Hematopoietic multipotent progenitor cell treated with erythropoietin and hydrocortisone succinate and interleukin-3 and kit ligand, for 17 days (in vitro differentiated cells): Measurements from ENCODE around the gene ZNF74.
A peak's percentile ranks its signal among the peaks of the same experiment; 100 is the strongest.
"Not testable (repeated sequence)": the region's sequence is repeated elsewhere in the genome, so short reads cannot be mapped to it uniquely, and the experiment has no call there.

ENCODE experiments used
- DNase-seq: peaks from one replicate; pipeline ENCODE4 v3.0.0-alpha.2; 2015; ENCODE audit warnings: low spot score

ZNF74 gene

GRCh38 chr22:20400606-20401375 lies 6.8 kb downstream of the ZNF74 start:
- no peak for DNase-seq

- no peak for DNase-seq
Measured at GRCh38 chr22:20401376-20402014, 7.5 kb downstream of the ZNF74 start.

GRCh38 chr22:20402960-20403778 lies 9.2 kb downstream of the ZNF74 start:
- no peak for DNase-seq

DNA sequence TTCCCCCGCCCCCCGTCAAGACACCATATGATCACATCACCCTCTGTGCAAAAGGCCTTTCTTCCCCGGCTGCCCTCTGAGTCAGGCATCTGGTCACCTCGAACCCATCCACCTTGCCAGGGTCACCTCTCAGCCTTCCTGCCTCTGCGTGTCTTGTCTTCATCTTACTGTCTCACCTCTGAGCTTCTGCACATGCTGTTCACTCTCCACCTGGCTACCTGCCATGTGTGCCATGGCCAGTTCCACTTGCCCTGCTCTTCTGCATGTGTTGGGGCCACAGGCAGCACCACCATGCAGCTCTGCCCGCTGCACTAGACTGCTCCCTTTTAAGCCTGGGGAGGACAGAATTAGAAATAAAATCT lies 9.8 kb downstream of the ZNF74 start:
- no peak for DNase-seq

DNA sequence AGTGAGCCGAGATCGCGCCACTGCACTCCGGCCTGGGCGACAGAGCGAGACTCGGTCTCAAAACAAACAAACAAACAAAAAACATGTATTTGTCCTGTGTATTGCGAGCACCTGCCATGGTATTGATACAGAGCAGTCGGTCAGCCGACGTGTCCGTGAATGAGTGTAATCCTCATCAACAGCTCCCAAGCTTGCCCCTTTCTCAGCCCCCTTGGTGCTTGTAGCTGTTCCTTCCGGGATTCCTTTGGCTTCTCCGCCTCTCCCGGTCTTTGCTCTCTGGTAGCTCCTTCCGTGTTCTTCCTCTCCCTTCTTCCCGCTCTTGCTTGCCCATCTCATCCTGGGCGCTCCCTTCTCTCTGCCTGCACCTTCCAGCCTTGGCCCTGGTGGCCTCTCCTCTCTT lies 10.9 kb downstream of the ZNF74 start:
- no peak for DNase-seq

- DNase-seq = no peak
Measured at GRCh38 chr22:20405291-20405930, 11.5 kb downstream of the ZNF74 start.

DNA sequence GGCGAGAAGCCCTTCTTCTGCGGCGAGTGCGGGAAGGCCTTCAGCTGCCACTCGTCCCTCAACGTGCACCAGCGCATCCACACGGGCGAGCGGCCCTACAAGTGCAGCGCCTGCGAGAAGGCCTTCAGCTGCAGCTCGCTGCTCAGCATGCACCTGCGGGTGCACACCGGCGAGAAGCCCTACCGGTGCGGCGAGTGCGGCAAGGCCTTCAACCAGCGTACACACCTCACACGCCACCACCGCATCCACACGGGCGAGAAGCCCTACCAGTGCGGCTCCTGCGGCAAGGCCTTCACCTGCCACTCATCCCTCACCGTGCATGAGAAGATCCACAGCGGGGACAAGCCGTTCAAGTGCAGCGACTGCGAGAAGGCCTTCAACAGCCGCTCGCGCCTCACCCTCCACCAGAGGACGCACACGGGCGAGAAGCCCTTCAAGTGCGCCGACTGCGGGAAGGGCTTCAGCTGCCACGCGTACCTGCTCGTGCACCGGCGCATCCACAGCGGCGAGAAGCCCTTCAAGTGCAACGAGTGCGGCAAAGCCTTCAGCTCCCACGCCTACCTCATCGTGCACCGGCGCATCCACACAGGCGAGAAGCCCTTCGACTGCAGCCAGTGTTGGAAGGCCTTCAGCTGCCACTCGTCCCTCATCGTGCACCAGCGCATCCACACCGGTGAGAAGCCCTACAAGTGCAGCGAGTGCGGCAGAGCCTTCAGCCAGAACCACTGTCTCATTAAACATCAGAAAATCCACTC lies 12.2 kb downstream of the ZNF74 start:
- no peak for DNase-seq

DNA sequence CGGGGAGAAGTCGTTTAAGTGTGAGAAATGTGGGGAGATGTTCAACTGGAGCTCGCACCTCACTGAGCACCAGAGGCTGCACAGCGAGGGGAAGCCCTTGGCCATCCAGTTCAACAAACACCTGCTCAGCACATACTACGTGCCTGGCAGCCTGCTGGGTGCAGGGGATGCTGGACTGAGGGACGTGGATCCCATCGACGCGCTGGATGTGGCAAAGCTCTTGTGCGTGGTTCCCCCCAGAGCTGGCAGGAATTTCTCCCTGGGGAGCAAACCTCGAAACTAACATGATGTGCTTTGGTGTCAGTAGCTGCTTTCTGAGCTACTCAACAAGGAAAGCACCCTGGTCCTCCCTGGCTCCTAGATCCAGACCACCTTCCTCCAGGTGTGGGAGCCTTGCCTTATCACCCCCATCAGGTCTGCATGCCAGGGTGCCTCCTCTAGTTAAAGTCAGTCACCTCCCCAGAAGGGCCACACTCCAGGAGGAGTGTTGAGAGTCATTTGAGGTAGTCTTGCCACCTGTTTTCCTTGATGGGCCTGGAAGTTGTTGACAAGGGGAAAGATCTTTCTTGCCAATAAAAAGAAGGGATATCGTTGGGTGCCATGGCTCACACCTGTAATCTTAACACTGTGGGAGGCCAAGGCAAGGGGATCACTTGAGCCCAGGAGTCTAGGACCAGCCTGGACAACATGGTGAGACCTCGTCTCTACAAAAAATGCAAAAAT lies 12.9 kb downstream of the ZNF74 start:
- no peak for DNase-seq

- no peak for DNase-seq
Measured at GRCh38 chr22:20407829-20408228, 13.9 kb downstream of the ZNF74 start.

- DNase-seq = no peak
Measured at GRCh38 chr22:20408891-20409290, 14.9 kb downstream of the ZNF74 start.

DNA sequence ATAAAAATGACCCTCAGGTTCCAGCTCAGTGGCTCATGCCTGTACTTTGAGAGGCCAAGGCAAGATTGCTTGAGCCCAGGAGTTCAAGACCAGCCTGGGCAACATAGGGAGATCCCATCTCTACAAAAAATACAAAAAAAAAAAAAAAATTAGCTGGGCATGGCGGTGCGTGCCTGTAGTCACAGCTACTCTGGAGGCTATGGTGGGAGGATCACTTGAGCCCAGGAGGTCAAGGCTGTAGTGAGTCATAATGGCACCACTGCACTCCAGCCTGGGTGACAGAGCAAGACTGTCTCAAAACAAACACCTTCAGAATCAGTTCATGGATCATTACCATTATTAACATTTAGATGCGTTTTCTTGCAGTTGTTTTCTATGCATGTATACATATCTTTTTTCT lies 15.4 kb downstream of the ZNF74 start:
- DNase-seq = not testable (repeated sequence)

GRCh38 chr22:20412474-20413216 lies 18.7 kb downstream of the ZNF74 start:
- DNase-seq = no peak

DNA sequence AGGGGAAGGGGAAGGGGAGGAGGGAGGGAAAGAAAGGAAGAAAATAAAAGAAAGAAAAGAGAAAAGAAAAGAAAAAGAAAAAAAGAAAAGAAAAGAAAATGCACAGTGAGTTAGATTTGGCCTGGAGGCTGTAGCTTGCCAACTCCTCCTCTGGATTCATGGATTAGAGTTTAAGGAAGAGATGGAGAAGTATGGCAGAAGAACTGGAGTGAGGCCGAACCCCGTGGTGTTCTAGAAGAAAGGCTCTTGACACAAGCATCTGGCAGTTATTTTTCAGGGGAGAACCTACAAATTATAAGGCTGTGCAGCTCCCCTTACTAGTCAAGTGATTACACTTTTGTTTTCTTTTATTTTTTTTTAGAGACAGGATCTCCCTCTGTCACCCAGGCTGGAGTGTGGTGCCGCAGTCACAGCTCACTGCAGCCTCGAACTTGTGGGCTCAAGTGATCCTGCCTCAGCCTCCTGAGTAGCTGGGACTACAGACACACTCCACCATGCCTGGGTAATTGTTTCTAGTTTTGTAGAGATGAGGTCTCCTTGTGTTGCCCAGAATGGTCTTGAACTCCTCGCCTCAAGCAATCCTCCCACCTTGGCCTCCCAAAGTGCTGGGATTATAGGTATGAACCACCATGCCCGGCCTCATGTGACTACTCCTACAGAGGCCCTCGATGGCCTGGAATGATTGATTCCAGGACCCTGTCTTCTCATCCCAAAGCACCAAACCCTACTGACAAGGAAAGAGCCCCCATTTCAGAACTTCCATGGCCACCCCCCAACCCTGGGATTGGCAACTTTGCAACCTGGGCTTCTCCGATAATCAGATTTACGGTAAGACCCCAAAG lies 19.5 kb downstream of the ZNF74 start:
- no peak for DNase-seq

- no peak for DNase-seq
Measured at GRCh38 chr22:20414059-20414440, 20.1 kb downstream of the ZNF74 start.

- DNase-seq = no peak
Measured at GRCh38 chr22:20414450-20414849, 20.5 kb downstream of the ZNF74 start.

GRCh38 chr22:20415241-20415640 lies 21.3 kb downstream of the ZNF74 start:
- DNase-seq = not testable (repeated sequence)

- not testable (repeated sequence) for DNase-seq
Measured at GRCh38 chr22:20415699-20416098, 21.7 kb downstream of the ZNF74 start.

DNA sequence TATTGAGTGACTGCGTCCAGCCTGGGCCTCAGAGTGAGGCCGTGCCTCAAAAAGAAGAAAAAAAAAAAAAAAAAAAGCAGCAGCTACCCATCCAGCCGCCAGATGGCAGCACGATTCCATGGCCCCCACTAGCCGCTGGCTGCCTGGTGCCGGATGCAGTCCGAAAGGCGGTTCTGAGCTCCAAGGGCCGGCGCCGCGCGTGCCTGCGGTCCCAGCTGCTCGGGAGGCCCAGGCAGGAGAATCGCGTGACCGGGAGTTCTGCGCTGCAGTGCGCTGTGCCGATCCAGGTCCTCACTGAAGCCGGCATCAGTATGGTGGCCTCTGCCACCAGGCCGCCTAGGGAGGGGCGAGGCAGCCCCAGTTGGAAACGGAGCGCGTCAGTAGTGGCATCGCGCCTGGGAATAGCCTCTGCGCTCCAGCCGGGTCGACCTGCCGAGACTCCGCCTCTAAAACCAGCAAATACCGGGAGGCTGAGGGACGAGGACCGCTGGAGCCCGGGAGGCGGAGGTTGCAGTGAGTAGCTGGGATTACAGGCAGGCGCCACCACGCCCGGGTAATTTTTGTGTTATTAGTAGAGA lies 24.3 kb downstream of the ZNF74 start:
- peak; percentile 67 for DNase-seq

DNA sequence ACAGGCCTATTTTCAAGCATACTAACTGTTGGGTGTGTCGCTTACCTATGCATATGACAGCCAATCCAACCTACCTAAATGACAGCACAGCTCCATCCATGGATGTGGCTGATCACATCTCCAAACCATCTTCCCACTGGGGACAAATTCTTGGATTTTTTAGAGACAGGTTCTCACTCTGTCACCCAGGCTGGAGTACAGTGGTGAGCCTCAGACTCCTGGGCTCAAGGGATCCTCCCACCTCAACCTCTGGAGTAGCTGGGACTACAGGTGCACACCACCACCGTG lies 25.7 kb downstream of the ZNF74 start:
- no peak for DNase-seq
